K562 (cell line): Measurements from ENCODE around the gene DSCAM.

Experiments
- CTCF ChIP-seq, 3 experiments: IDR thresholded peaks in 2 of 3; conservative IDR thresholded peaks in 1 of 3; 2 replicates each; pipeline ENCODE4 v1.5.1; 2011 to 2012; ENCODE audit warnings: low read length in 3 of 3, mild to moderate bottlenecking in 3 of 3, control low read depth in 2 of 3, improper control_type of control experiment in 1 of 3, inconsistent platforms in 1 of 3, low read depth in 1 of 3, mixed read lengths in 1 of 3, moderate library complexity in 1 of 3; ENCODE audit not compliant: insufficient read depth in 2 of 3
- FUS ChIP-seq: fragments of 200-400 bp; formaldehyde crosslinking; optimal IDR thresholded peaks from 2 replicates; pipeline ENCODE3; 2017; ENCODE audit warnings: low read depth, low read length
- GATA2 ChIP-seq: sonication (generic); formaldehyde crosslinking; IDR thresholded peaks from 2 replicates; pipeline ENCODE4 v1.4.0; 2020; ENCODE audit warnings: mild to moderate bottlenecking, missing genetic modification reagents
- KDM5B ChIP-seq: fragments of 200-600 bp; sonication (generic); IDR thresholded peaks from 2 replicates; pipeline ENCODE4 v1.6.1; 2012; ENCODE audit warnings: low read depth, mild to moderate bottlenecking, moderate library complexity, low read length, control low read depth, inconsistent platforms; ENCODE audit not compliant: insufficient replicate concordance
- MED1 ChIP-seq: sonication (generic); formaldehyde crosslinking; IDR thresholded peaks from 2 replicates; pipeline ENCODE4 v1.8.1; 2023; ENCODE audit warnings: missing genetic modification reagents, borderline replicate concordance

GRCh38 chr21:40688106-40688864 lies 158.7 kb downstream of the DSCAM start:
- TF ChIP-seq CTCF (IDR thresholded peaks at IDR 0.05 in 2 of 3, conservative IDR thresholded peaks at IDR 0.05 in 1 of 3; ENCODE audit: insufficient read depth in 2 of 3, low read depth in 1 of 3, low read length in 3 of 3) = no peak
- TF ChIP-seq MED1 (CRISPR knock-in tag) = no peak
- TF ChIP-seq FUS = no peak
- no peak for TF ChIP-seq GATA2 (CRISPR knock-in tag)
- no peak for TF ChIP-seq KDM5B
